Esophagus squamous epithelium (tissue), 4 donors: ENCODE results near the gene RBFOX2.

Experiments
- POLR2A ChIP-seq, 4 donors: fragments of 450-650 bp; IDR thresholded peaks; one replicate each; pipeline ENCODE4 v1.6.1; 2017; ENCODE audit warnings: antibody characterized with exemption in 4 of 4, mild to moderate bottlenecking in 4 of 4, moderate library complexity in 3 of 4
- TF ChIP-seq, protein P1 (sequence below), 6 experiments: fragments of 450-650 bp in 4 of 6; fragments of 200-600 bp in 2 of 6; sonication (generic) in 2 of 6; IDR thresholded peaks; one replicate each; pipeline ENCODE4 v1.5.1; 2016 to 2019; ENCODE audit warnings: antibody characterized with exemption in 6 of 6, mild to moderate bottlenecking in 4 of 6, moderate library complexity in 4 of 6

DNA sequence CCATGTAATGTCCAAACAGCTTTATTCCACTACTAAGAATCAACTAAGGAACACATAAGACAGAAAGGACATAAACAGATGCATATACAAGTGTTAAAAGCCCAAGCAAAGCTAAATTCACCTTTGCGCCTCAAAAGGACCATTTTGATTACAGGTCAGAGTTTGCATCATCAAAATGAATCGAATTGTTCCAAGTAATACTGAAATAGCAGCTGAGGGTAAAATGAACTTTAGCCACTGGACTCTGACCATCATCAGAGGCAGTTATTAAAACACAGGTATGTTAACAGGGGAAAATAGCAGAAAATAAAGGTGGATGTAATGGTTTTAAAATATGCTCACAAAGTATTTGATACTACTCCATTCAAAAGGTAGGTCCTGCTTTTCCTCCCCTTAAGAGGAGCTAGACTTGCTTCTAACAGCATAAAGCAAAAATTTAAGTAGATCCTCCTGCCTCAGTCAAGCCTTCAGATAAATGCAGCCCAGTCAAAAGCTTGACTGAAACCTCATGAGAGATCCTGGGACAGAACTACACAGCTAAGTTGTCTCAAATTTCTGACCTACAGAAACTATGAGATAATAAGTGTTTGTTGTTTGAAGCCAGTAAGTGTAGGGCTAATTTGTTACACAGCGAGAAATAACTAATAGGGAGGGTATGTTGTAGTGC, 35.4 kb downstream of the RBFOX2 start:
- TF ChIP-seq, protein P1, sequence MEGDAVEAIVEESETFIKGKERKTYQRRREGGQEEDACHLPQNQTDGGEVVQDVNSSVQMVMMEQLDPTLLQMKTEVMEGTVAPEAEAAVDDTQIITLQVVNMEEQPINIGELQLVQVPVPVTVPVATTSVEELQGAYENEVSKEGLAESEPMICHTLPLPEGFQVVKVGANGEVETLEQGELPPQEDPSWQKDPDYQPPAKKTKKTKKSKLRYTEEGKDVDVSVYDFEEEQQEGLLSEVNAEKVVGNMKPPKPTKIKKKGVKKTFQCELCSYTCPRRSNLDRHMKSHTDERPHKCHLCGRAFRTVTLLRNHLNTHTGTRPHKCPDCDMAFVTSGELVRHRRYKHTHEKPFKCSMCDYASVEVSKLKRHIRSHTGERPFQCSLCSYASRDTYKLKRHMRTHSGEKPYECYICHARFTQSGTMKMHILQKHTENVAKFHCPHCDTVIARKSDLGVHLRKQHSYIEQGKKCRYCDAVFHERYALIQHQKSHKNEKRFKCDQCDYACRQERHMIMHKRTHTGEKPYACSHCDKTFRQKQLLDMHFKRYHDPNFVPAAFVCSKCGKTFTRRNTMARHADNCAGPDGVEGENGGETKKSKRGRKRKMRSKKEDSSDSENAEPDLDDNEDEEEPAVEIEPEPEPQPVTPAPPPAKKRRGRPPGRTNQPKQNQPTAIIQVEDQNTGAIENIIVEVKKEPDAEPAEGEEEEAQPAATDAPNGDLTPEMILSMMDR (IDR thresholded peaks at IDR 0.05) = no peak
- no peak for TF ChIP-seq POLR2A (IDR thresholded peaks at IDR 0.05)
